IMR-90 (cell line): ENCODE results near the gene SFT2D3. TPM values are rescaled to one million over a fixed set of nuclear protein-coding genes. Genes with fewer than 3 reads are reported as not detected.

Source experiments
- ATAC-seq: fragments of 200-7000 bp; cut with Tn5 transposase; 2 replicates; pipeline ENCODE4 v1.9.1; 2020; ENCODE audit warnings: low read depth, mild to moderate bottlenecking, moderate library complexity
- BruUV-seq: library from RNA; stranded (reverse); fragments of 400-500 nt; replicated peaks from 2 replicates; lab custom pipeline; 2021; lab: Mats Ljungman, UMichigan
- CTCF ChIA-PET: fragments of 300-600 bp; formaldehyde crosslinking; extraction: SDS; loops from one replicate; lab custom pipeline; 2021; ENCODE audit warnings: antibody characterized with exemption; lab: Yijun Ruan, JAX
- POLR2A ChIA-PET: fragments of 300-600 bp; sonication (Branson Sonifier 250); formaldehyde crosslinking; loops from one replicate; lab custom pipeline; 2022; ENCODE audit warnings: antibody characterized with exemption; ENCODE audit not compliant: unreplicated experiment; lab: Charles Lee
- DNase-seq: peaks from one replicate; pipeline ENCODE4 v3.0.0; 2013
- H2AFZ ChIP-seq: replicated peaks from 2 replicates; pipeline ENCODE3; 2013; ENCODE audit warnings: low read length, mild to moderate bottlenecking; ENCODE audit not compliant: poor library complexity
- H2AK5ac ChIP-seq: 2 replicates; pipeline ENCODE4 v1.6.1; 2013; ENCODE audit warnings: low read depth, low read length, inconsistent platforms
- H2AK9ac ChIP-seq: replicated peaks from 2 replicates; pipeline ENCODE3; 2013; ENCODE audit warnings: mild to moderate bottlenecking, low read depth, low read length, moderate library complexity; ENCODE audit not compliant: poor library complexity
- H2BK120ac ChIP-seq: 2 replicates; pipeline ENCODE4 v1.6.1; 2013; ENCODE audit warnings: low read depth, low read length, inconsistent platforms
- H2BK15ac ChIP-seq: 3 replicates; pipeline ENCODE4 v1.6.1; 2013; ENCODE audit warnings: low read depth, low read length, inconsistent platforms
- H2BK20ac ChIP-seq: 2 replicates; pipeline ENCODE4 v1.6.1; 2013; ENCODE audit warnings: low read depth, mild to moderate bottlenecking, inconsistent platforms, low read length, moderate library complexity
- H2BK5ac ChIP-seq: 2 replicates; pipeline ENCODE4 v1.6.1; 2013; ENCODE audit warnings: mild to moderate bottlenecking, low read depth, low read length, inconsistent platforms; ENCODE audit not compliant: poor library complexity, severe bottlenecking
- H3K14ac ChIP-seq: replicated peaks from 2 replicates; pipeline ENCODE4 v1.6.1; 2013; ENCODE audit warnings: low read depth, low read length, inconsistent platforms
- H3K18ac ChIP-seq: 2 replicates; pipeline ENCODE4 v1.6.1; 2013; ENCODE audit warnings: low read depth, low read length, control low read depth
- H3K23ac ChIP-seq: 2 replicates; pipeline ENCODE4 v1.6.1; 2013; ENCODE audit warnings: low read depth, low read length, inconsistent platforms
- H3K27ac ChIP-seq: 2 replicates; pipeline ENCODE4 v1.5.1; 2013; ENCODE audit warnings: mild to moderate bottlenecking, control low read depth, low read length; ENCODE audit not compliant: insufficient read depth
- H3K27me3 ChIP-seq: 2 replicates; pipeline ENCODE4 v1.6.1; 2013; ENCODE audit warnings: low read length; ENCODE audit not compliant: control insufficient read depth, insufficient read depth
- H3K36me3 ChIP-seq: 2 replicates; pipeline ENCODE4 v1.6.1; 2013; ENCODE audit warnings: low read length, mixed read lengths; ENCODE audit not compliant: control insufficient read depth, insufficient read depth
- H3K4ac ChIP-seq: 2 replicates; pipeline ENCODE4 v1.6.1; 2013; ENCODE audit warnings: low read depth, low read length, inconsistent platforms
- H3K4me1 ChIP-seq: 2 replicates; pipeline ENCODE4 v1.6.1; 2013; ENCODE audit warnings: low read length, mixed read lengths; ENCODE audit not compliant: control insufficient read depth, insufficient read depth
- H3K4me2 ChIP-seq: 2 replicates; pipeline ENCODE4 v1.6.1; 2013; ENCODE audit warnings: low read depth, mild to moderate bottlenecking, control low read depth, low read length, moderate library complexity
- H3K4me3 ChIP-seq: 2 replicates; pipeline ENCODE4 v1.5.1; 2013; ENCODE audit warnings: low read depth, mild to moderate bottlenecking, control low read depth, low read length, moderate library complexity; ENCODE audit not compliant: insufficient read depth
- H3K56ac ChIP-seq: 2 replicates; pipeline ENCODE4 v1.6.1; 2013; ENCODE audit warnings: low read length, inconsistent platforms; ENCODE audit not compliant: insufficient read depth; ENCODE audit errors: extremely low read depth
- H3K79me1 ChIP-seq, 2 experiments: 2 replicates each; pipeline ENCODE4 v1.6.1; 2013; ENCODE audit warnings: low read length in 2 of 2, inconsistent platforms in 1 of 2, low read depth in 1 of 2
- H3K9ac ChIP-seq: 2 replicates; pipeline ENCODE4 v1.6.1; 2013; ENCODE audit warnings: low read depth, low read length, control low read depth
- H3K9me1 ChIP-seq: 2 replicates; pipeline ENCODE4 v1.6.1; 2013; ENCODE audit warnings: low read length, inconsistent platforms; ENCODE audit not compliant: insufficient read depth
- H3K9me3 ChIP-seq: 2 replicates; pipeline ENCODE4 v1.6.1; 2013; ENCODE audit warnings: low read length; ENCODE audit not compliant: control insufficient read depth, insufficient read depth
- H4K20me1 ChIP-seq: 2 replicates; pipeline ENCODE4 v1.6.1; 2013; ENCODE audit warnings: low read length, inconsistent platforms; ENCODE audit not compliant: insufficient read depth
- H4K5ac ChIP-seq: 2 replicates; pipeline ENCODE4 v1.6.1; 2013; ENCODE audit warnings: mild to moderate bottlenecking, low read depth, low read length, control low read depth
- H4K8ac ChIP-seq, 2 experiments: 2 replicates each; pipeline ENCODE4 v1.6.1; 2013; ENCODE audit warnings: low read depth in 2 of 2, low read length in 2 of 2, control low read depth in 1 of 2, inconsistent platforms in 1 of 2
- H4K91ac ChIP-seq: 2 replicates; pipeline ENCODE4 v1.6.1; 2013; ENCODE audit warnings: low read depth, low read length, inconsistent platforms; ENCODE audit not compliant: insufficient read depth
- FOS ChIP-seq: fragments of 150-350 bp; IDR thresholded peaks from 2 replicates; pipeline ENCODE4 v1.6.1; 2016; ENCODE audit warnings: low read depth, low read length
- MAFK ChIP-seq: IDR thresholded peaks from 2 replicates; pipeline ENCODE4 v1.6.1; 2012; ENCODE audit warnings: low read depth, low read length, improper control_type of control experiment
- NFE2L2 ChIP-seq: fragments of 150-350 bp; IDR thresholded peaks from 2 replicates; pipeline ENCODE4 v1.6.1; 2016; ENCODE audit warnings: low read depth, mild to moderate bottlenecking, low read length
- RFX5 ChIP-seq: IDR thresholded peaks from 2 replicates; pipeline ENCODE4 v1.8.0; 2012; ENCODE audit warnings: low read depth, mild to moderate bottlenecking, low read length, moderate library complexity
- SMC3 ChIP-seq: fragments of 150-350 bp; IDR thresholded peaks from 2 replicates; pipeline ENCODE4 v1.6.1; 2016; ENCODE audit warnings: low read depth, mild to moderate bottlenecking, antibody characterized with exemption, low read length, moderate library complexity
- WGBS, 2 experiments: methylation state at CpG; one replicate each; pipeline versions ENCODE4 v1.1.5 to v1.1.7; 2013; ENCODE audit warnings: missing lambda C conversion rate in 2 of 2; ENCODE audit not compliant: insufficient read length in 1 of 2; ENCODE audit errors: extremely low coverage in 2 of 2; 5-methylcytosine and 5-hydroxymethylcytosine counted together
- dilution Hi-C: fragments of 300-500 bp; cut with HindIII; formaldehyde crosslinking; loops from one replicate; pipeline ENCODE4 v1.14.3; 2018; ENCODE audit warnings: low sequenced_read_pairs; ENCODE audit not compliant: unreplicated experiment
- in situ Hi-C: fragments of 300-500 bp; cut with MboI; formaldehyde crosslinking; loops from 3 replicates; pipeline ENCODE4 v1.14.3; 2019; ENCODE audit warnings: low sequenced_read_pairs, inconsistent platforms, mixed read lengths
- intact Hi-C: fragments of 100-400 bp; cut with micrococcal nuclease; formaldehyde crosslinking; loops from 2 replicates; pipeline ENCODE4 v1.10.0; 2022
- polyA plus RNA-seq, 3 experiments: library from polyadenylated mRNA; depleted of rRNA; stranded (reverse); fragments of >200 nt; gene quantifications; 2 replicates each; pipeline ENCODE4 v1.2.3, GENCODE V29; 2012; ENCODE audit warnings: low replicate concordance in 1 of 3
- total RNA-seq: library from RNA; depleted of rRNA; stranded (reverse); fragments of >200 nt; gene quantifications from 2 replicates; pipeline ENCODE4 v1.2.3, GENCODE V29; 2012
- TF ChIP-seq, protein P1 (sequence below): fragments of 150-350 bp; IDR thresholded peaks from 2 replicates; pipeline ENCODE4 v1.6.1; 2016; ENCODE audit warnings: low read depth, mild to moderate bottlenecking, low read length, moderate library complexity, borderline replicate concordance

SFT2D3 gene
- total and polyA plus RNA-seq, 2 of the 4 experiments (the other 2 are of a cell fraction) = 2.5 to 3.1 TPM

DNA sequence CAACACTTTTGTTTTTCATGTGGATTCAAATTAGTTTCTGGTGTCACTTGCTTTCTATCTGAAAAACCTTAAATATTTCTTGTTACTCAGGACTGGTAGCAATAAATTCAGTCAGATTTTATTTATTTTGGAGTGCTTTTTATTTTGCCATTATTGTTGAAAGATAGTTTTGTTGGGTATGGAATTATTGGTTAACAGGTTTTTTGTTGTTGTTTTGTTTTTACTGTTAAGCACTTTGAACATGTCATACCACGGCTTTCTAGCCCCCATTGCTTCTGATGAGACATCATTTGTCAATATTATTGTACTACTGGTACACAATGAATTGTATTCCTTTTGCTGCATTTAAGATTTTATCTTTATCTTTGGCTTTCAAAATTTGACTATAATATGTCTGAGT is 12.9 kb upstream of the SFT2D3 start:
- in situ Hi-C loops = no loop called here
- Histone ChIP-seq H3K4me2 (no peak overlapping the region), H4K8ac (no peak overlapping the region), H3K9me3 (peaks cover 9% of the 10 kb centered on the region), H3K23ac (no peak overlapping the region), H4K20me1 (no peaks in the 10 kb centered on the region), H4K5ac (no peak overlapping the region), H3K18ac (no peak overlapping the region), H3K9ac (no peak overlapping the region), H2AK5ac (no peak overlapping the region), H2BK5ac (no peak overlapping the region), H2BK15ac (no peak overlapping the region), H3K4me3 (no peak overlapping the region), H2BK20ac (no peak overlapping the region), H3K9me1 (peaks cover 5% of the 10 kb centered on the region; the same call in 1 of the 2 replicates), H2AK9ac (no peak overlapping the region), H2AFZ (no peak overlapping the region), H3K4me1 (peaks cover 4% of the 10 kb centered on the region), H3K79me1 (no peaks in the 10 kb centered on the region), H3K36me3 (no peaks in the 10 kb centered on the region), H4K91ac (no peak overlapping the region), H3K56ac (no peak overlapping the region), H3K4ac (no peak overlapping the region), H3K14ac (no peak overlapping the region), H2BK120ac (no peak overlapping the region), H3K27me3 (no peaks in the 10 kb centered on the region), H3K27ac (no peak overlapping the region)
- intact Hi-C loops = no loop called here
- no peak for TF ChIP-seq NFE2L2
- TF ChIP-seq MAFK = no peak
- TF ChIP-seq, protein P1, sequence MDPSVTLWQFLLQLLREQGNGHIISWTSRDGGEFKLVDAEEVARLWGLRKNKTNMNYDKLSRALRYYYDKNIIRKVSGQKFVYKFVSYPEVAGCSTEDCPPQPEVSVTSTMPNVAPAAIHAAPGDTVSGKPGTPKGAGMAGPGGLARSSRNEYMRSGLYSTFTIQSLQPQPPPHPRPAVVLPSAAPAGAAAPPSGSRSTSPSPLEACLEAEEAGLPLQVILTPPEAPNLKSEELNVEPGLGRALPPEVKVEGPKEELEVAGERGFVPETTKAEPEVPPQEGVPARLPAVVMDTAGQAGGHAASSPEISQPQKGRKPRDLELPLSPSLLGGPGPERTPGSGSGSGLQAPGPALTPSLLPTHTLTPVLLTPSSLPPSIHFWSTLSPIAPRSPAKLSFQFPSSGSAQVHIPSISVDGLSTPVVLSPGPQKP = no peak
- no peak for TF ChIP-seq SMC3
- TF ChIP-seq RFX5 = no peak
- no peak for TF ChIP-seq FOS
- ATAC-seq (no peak), DNase-seq (no peak)
- no TSS peak for BruUV-seq
- dilution Hi-C loops = no loop called here
- ChIA-PET POLR2A (no interaction called here), CTCF (no interaction called here)
- WGBS, 2 experiments = no CpG with 5 or more reads among the region's 1 CpG
